ENCODE measurements around the gene NAP1L4. TPM values are rescaled to one million over a fixed set of nuclear protein-coding genes. Genes with fewer than 3 reads are reported as not detected.
"Not testable (repeated sequence)": the region's sequence is repeated elsewhere in the genome, so short reads cannot be mapped to it uniquely, and the experiment has no call there.

The NAP1L4 gene
- total and polyA plus RNA-seq, 4 donors, result 65.4 to 109 (median 83.2) TPM

DNA sequence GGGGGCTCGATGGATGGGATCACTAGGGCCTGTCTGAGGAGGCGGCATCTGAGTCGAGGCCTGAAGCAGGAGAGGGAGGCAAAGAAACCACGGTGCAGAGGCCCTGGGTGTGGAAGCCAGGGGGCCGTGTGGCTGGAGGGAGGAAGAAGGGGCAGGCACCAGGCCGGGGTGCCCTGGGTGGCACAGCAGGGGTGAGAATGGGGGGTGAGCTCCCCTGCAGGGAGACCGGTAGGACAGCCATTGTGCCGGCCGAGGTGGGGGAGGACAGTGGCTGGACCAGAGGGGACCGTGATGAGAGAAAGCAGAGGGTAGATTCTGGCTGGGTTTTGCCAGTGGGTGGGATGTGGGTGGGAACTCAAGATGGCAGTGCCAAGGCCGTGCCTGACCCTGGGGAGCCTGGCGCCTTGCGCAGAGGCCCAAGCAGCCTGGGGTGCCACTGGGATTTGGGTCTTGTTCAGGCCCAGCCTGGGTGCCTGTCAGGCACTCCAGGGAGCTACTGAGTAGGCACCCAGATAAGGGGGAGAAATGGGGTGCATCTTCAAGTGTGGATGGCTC, 81.7 kb downstream of the NAP1L4 start:
- Histone ChIP-seq H3K27me3 (ENCODE audit: control insufficient read depth in 1 of 2, insufficient read depth in 2 of 2, low read length in 1 of 2) (no peaks in the 10 kb centered on the region), H3K9me3 (ENCODE audit: control insufficient read depth, low read length) (no peaks in the 10 kb centered on the region), H3K36me3 (ENCODE audit: control insufficient read depth in 1 of 2, insufficient read depth in 2 of 2, low read length in 1 of 2) (no peaks in the 10 kb centered on the region), H3K4me3 (ENCODE audit: low read length in 2 of 2) (no peak overlapping the region), H3K4me1 (ENCODE audit: control insufficient read depth in 1 of 2, insufficient read depth in 2 of 2, low read length in 2 of 2) (no peaks in the 10 kb centered on the region), H3K27ac (ENCODE audit: low read depth in 1 of 2, low read length in 2 of 2) (no peak overlapping the region)
- WGBS, 2 donors, result 94 to 95% methylated on average over 13 of the region's 13 CpGs
- ATAC-seq (ENCODE audit: low FRiP score) (no peak), DNase-seq (no peak)
- intact Hi-C loops (cut with DNase I), result no loop called here

DNA sequence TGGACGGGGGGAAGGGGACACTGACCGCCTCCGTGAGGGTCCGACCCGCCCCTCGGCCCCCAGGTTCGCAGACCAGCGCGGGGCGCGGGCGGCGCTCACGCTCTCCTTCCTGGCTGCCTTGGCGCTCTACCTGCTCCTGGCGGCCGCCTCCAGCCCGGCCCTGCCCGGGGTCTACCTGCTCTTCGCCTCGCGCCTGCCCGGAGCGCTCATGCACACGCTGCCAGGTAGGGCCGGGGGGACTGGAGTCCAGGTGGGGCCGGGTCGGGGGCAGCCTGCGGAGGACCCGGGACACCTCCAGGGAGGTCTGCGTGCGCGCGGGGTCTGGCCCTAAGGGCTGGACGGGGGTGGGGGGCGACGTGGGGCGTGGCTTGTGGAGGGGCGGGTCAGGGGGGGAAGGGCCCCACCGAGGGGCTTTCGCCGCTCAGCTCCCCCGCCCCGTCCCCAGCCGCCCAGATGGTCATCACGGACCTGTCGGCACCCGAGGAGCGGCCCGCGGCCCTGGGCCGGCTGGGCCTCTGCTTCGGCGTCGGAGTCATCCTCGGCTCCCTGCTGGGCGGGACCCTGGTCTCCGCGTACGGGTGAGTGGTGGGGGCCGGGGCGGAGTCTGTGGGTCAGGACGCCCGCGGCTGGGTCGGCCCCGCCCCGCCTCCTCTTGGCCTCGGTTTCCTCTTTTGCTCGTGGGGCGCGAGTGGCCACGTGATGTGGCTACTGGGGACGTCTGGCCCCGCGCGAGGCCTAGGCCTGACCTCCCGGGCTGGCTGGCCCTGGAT, 82.8 kb downstream of the NAP1L4 start:
- no peak overlapping the region for H3K27ac ChIP-seq (ENCODE audit: low read depth in 1 of 2, low read length in 2 of 2)
- H3K27me3 ChIP-seq (ENCODE audit: control insufficient read depth in 1 of 2, insufficient read depth in 2 of 2, low read length in 1 of 2), result no peaks in the 10 kb centered on the region
- H3K9me3 ChIP-seq (ENCODE audit: control insufficient read depth, low read length), result no peaks in the 10 kb centered on the region
- DNase-seq (no peak), ATAC-seq (ENCODE audit: low FRiP score) (peak; percentile 43)
- no peaks in the 10 kb centered on the region for H3K4me1 ChIP-seq (ENCODE audit: control insufficient read depth in 1 of 2, insufficient read depth in 2 of 2, low read length in 2 of 2)
- WGBS, 2 donors, result 22 to 26% methylated on average over 48 to 78 of the region's 78 CpGs
- intact Hi-C loops (cut with DNase I), result no loop called here
- no peak overlapping the region for H3K4me3 ChIP-seq (ENCODE audit: low read length in 2 of 2)
- no peaks in the 10 kb centered on the region for H3K36me3 ChIP-seq (ENCODE audit: control insufficient read depth in 1 of 2, insufficient read depth in 2 of 2, low read length in 1 of 2)

GRCh38 chr11:2908130-2908529, 84.0 kb downstream of the NAP1L4 start:
- intact Hi-C loops (cut with DNase I), result no loop called here
- no peaks in the 10 kb centered on the region for H3K9me3 ChIP-seq (ENCODE audit: control insufficient read depth, low read length)
- DNase-seq (no peak), ATAC-seq (ENCODE audit: low FRiP score) (no peak)
- H3K4me1 ChIP-seq (ENCODE audit: control insufficient read depth in 1 of 2, insufficient read depth in 2 of 2, low read length in 2 of 2), result no peaks in the 10 kb centered on the region
- H3K4me3 ChIP-seq (ENCODE audit: low read length in 2 of 2), result no peak overlapping the region
- no peaks in the 10 kb centered on the region for H3K27me3 ChIP-seq (ENCODE audit: control insufficient read depth in 1 of 2, insufficient read depth in 2 of 2, low read length in 1 of 2)
- no peaks in the 10 kb centered on the region for H3K36me3 ChIP-seq (ENCODE audit: control insufficient read depth in 1 of 2, insufficient read depth in 2 of 2, low read length in 1 of 2)
- 90 to 95% methylated on average over 14 of the region's 14 CpGs for WGBS, 2 donors
- no peak overlapping the region for H3K27ac ChIP-seq (ENCODE audit: low read depth in 1 of 2, low read length in 2 of 2)

GRCh38 chr11:2905299-2905698, 86.8 kb downstream of the NAP1L4 start:
- H3K9me3 ChIP-seq (ENCODE audit: control insufficient read depth, low read length); H3K27ac ChIP-seq (ENCODE audit: low read depth in 1 of 2, low read length in 2 of 2); H3K36me3 ChIP-seq (ENCODE audit: control insufficient read depth in 1 of 2, insufficient read depth in 2 of 2, low read length in 1 of 2); H3K27me3 ChIP-seq (ENCODE audit: control insufficient read depth in 1 of 2, insufficient read depth in 2 of 2, low read length in 1 of 2); intact Hi-C loops (cut with DNase I); H3K4me1 ChIP-seq (ENCODE audit: control insufficient read depth in 1 of 2, insufficient read depth in 2 of 2, low read length in 2 of 2); DNase-seq; ATAC-seq (ENCODE audit: low FRiP score); H3K4me3 ChIP-seq (ENCODE audit: low read length in 2 of 2): not testable (repeated sequence)
- WGBS, 2 donors, result 79 to 82% methylated on average over 7 of the region's 7 CpGs

- no peaks in the 10 kb centered on the region for H3K36me3 ChIP-seq (ENCODE audit: control insufficient read depth in 1 of 2, insufficient read depth in 2 of 2, low read length in 1 of 2)
- no peaks in the 10 kb centered on the region for H3K27me3 ChIP-seq (ENCODE audit: control insufficient read depth in 1 of 2, insufficient read depth in 2 of 2, low read length in 1 of 2)
- no peaks in the 10 kb centered on the region for H3K4me1 ChIP-seq (ENCODE audit: control insufficient read depth in 1 of 2, insufficient read depth in 2 of 2, low read length in 2 of 2)
- 75 to 80% methylated on average over 21 of the region's 21 CpGs for WGBS, 2 donors
- no peak for DNase-seq
- no peak overlapping the region for H3K4me3 ChIP-seq (ENCODE audit: low read length in 2 of 2)
- no peak for ATAC-seq (ENCODE audit: low FRiP score)
- no peak overlapping the region for H3K27ac ChIP-seq (ENCODE audit: low read depth in 1 of 2, low read length in 2 of 2)
- no peaks in the 10 kb centered on the region for H3K9me3 ChIP-seq (ENCODE audit: control insufficient read depth, low read length)
- intact Hi-C loops (cut with DNase I), result no loop called here
Observed at GRCh38 chr11:2904153-2905052, 87.7 kb downstream of the NAP1L4 start.

- no peak for ATAC-seq (ENCODE audit: low FRiP score)
- intact Hi-C loops (cut with DNase I), result no loop called here
Observed at GRCh38 chr11:2903672-2904011, 88.5 kb downstream of the NAP1L4 start.

DNA sequence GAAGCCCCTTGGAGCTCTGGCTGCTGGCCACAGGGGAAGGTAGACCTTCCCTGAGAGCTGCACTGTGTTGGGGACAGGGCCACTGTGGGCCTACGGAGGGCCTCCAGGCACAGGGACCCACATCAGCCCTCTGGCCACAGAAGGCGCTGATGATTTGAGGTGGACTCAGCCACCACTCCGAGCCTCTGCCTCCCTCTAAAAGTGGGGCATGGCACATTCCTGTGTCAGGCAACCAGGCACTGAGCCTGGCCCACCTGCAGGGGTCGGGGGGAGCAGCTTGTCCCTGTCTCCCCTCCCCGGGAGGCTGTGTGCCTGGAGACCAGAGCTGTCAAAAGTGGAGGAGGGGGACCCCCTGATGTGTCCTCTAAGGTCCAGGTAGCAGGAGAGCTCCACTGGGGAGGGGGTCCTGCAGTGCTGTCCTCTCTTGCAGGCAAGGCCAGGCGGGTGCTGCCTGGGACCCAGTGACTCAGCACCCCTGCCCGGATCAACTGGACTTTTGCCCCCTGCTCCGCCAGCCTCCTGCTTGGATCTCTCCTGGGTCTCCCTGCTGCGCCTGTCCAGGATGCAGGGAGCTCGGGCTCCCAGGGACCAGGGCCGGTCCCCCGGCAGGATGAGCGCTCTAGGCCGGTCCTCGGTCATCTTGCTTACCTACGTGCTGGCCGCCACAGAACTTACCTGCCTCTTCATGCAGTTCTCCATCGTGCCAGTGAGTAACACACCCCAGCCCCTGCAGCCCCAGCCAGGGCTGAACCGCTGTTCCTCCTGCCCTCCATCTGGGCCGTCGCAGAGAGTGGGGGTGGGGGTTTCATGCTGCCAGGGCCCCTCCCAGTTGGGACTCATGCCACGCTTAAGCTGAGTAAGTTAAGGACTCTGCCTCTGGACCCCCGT, 89.1 kb downstream of the NAP1L4 start:
- DNase-seq, result no peak
- Histone ChIP-seq H3K4me3 (ENCODE audit: low read length in 2 of 2) (peak overlapping the region in 1 of 2 donors; percentile 68), H3K9me3 (ENCODE audit: control insufficient read depth, low read length) (no peaks in the 10 kb centered on the region), H3K27ac (ENCODE audit: low read depth in 1 of 2, low read length in 2 of 2) (no peak overlapping the region), H3K27me3 (ENCODE audit: control insufficient read depth in 1 of 2, insufficient read depth in 2 of 2, low read length in 1 of 2) (no peaks in the 10 kb centered on the region), H3K4me1 (ENCODE audit: control insufficient read depth in 1 of 2, insufficient read depth in 2 of 2, low read length in 2 of 2) (no peaks in the 10 kb centered on the region), H3K36me3 (ENCODE audit: control insufficient read depth in 1 of 2, insufficient read depth in 2 of 2, low read length in 1 of 2) (no peaks in the 10 kb centered on the region)
- no peak for ATAC-seq (ENCODE audit: low FRiP score)
- intact Hi-C loops (cut with DNase I), result no loop called here
- WGBS, 2 donors, result 80 to 81% methylated on average over 23 of the region's 23 CpGs

More at GRCh38 chr11:2903672-2904011, 88.5 kb downstream of the NAP1L4 start:
- no peaks in the 10 kb centered on the region for H3K27me3 ChIP-seq (ENCODE audit: control insufficient read depth in 1 of 2, insufficient read depth in 2 of 2, low read length in 1 of 2)
- no peaks in the 10 kb centered on the region for H3K9me3 ChIP-seq (ENCODE audit: control insufficient read depth, low read length)
- WGBS, 2 donors, result 76 to 89% methylated on average over 7 of the region's 7 CpGs
- H3K27ac ChIP-seq (ENCODE audit: low read depth in 1 of 2, low read length in 2 of 2), result no peak overlapping the region
- no peak for DNase-seq
- no peaks in the 10 kb centered on the region for H3K36me3 ChIP-seq (ENCODE audit: control insufficient read depth in 1 of 2, insufficient read depth in 2 of 2, low read length in 1 of 2)
- no peak overlapping the region for H3K4me3 ChIP-seq (ENCODE audit: low read length in 2 of 2)
- no peaks in the 10 kb centered on the region for H3K4me1 ChIP-seq (ENCODE audit: control insufficient read depth in 1 of 2, insufficient read depth in 2 of 2, low read length in 2 of 2)

All from aorta (tissue), 5 donors.